ENCODE measurements around the gene NME1.
A peak's percentile ranks its signal among the peaks of the same experiment; 100 is the strongest.
"Not testable (repeated sequence)": the region's sequence is repeated elsewhere in the genome, so short reads cannot be mapped to it uniquely, and the experiment has no call there.

NME1 gene

GRCh38 chr17:51144266-51145022 lies 8.9 kb upstream of the NME1 start:
- no peak for DNase-seq (ENCODE audit: low spot score)

GRCh38 chr17:51147650-51148049 lies 5.7 kb upstream of the NME1 start:
- DNase-seq (ENCODE audit: low spot score) = no peak

GRCh38 chr17:51149163-51149562 lies 4.2 kb upstream of the NME1 start:
- DNase-seq (ENCODE audit: low spot score) = no peak

- DNase-seq (ENCODE audit: low spot score) = no peak
Measured at GRCh38 chr17:51150932-51151331, 2.4 kb upstream of the NME1 start.

GRCh38 chr17:51152766-51153209 lies 571 bp upstream of the NME1 start:
- DNase-seq (ENCODE audit: low spot score) = peak; percentile 33

GRCh38 chr17:51154176-51154575 lies 817 bp downstream of the NME1 start:
- no peak for DNase-seq (ENCODE audit: low spot score)

- no peak for DNase-seq (ENCODE audit: low spot score)
Measured at GRCh38 chr17:51155416-51155815, 2.1 kb downstream of the NME1 start.

GRCh38 chr17:51159604-51160003 lies 6.2 kb downstream of the NME1 start:
- no peak for DNase-seq (ENCODE audit: low spot score)

- DNase-seq (ENCODE audit: low spot score) = no peak
Measured at GRCh38 chr17:51161541-51161940, 8.2 kb downstream of the NME1 start.

- DNase-seq (ENCODE audit: low spot score) = no peak
Measured at GRCh38 chr17:51164911-51165679, 11.7 kb downstream of the NME1 start.

GRCh38 chr17:51165680-51166197 lies 12.4 kb downstream of the NME1 start:
- DNase-seq (ENCODE audit: low spot score) = peak; percentile 25

- DNase-seq (ENCODE audit: low spot score) = peak; percentile 84
Measured at GRCh38 chr17:51166198-51166986, 13.0 kb downstream of the NME1 start, which contains the start of gene NME2. TSS of gene NME2 (plus strand) at chr17:51166411. CDS start at chr17:51166831, 420 bp downstream.

- peak; percentile 25 for DNase-seq (ENCODE audit: low spot score)
Measured at GRCh38 chr17:51166987-51167931, 13.9 kb downstream of the NME1 start.

GRCh38 chr17:51169340-51169739 lies 16.0 kb downstream of the NME1 start:
- no peak for DNase-seq (ENCODE audit: low spot score)

- no peak for DNase-seq (ENCODE audit: low spot score)
Measured at GRCh38 chr17:51170736-51171135, 17.4 kb downstream of the NME1 start.

GRCh38 chr17:51172030-51172429 lies 18.7 kb downstream of the NME1 start:
- DNase-seq (ENCODE audit: low spot score) = not testable (repeated sequence)

- no peak for DNase-seq (ENCODE audit: low spot score)
Measured at GRCh38 chr17:51180486-51180885, 27.1 kb downstream of the NME1 start.

- DNase-seq (ENCODE audit: low spot score) = no peak
Measured at GRCh38 chr17:51184124-51184523, 30.8 kb downstream of the NME1 start.

- DNase-seq (ENCODE audit: low spot score) = no peak
Measured at GRCh38 chr17:51185763-51186332, 32.5 kb downstream of the NME1 start.

- no peak for DNase-seq (ENCODE audit: low spot score)
Measured at GRCh38 chr17:51188271-51188833, 35.0 kb downstream of the NME1 start.

Measured in Ammon's horn (tissue), 1 donor.